HL-60 (cell line): ENCODE results near the gene GCNA.

Experiments used
- GABPA ChIP-seq: IDR thresholded peaks from 2 replicates; pipeline ENCODE4 v1.6.1; 2012; ENCODE audit warnings: low read depth
- POLR2AphosphoS5 ChIP-seq: IDR thresholded peaks from 2 replicates; pipeline ENCODE4 v1.6.1; 2012; ENCODE audit warnings: low read depth
- SPI1 ChIP-seq: IDR thresholded peaks from 2 replicates; pipeline ENCODE4 v1.6.1; 2012; ENCODE audit warnings: low read depth, mild to moderate bottlenecking, borderline replicate concordance
- TF ChIP-seq, protein P1 (sequence below): IDR thresholded peaks from one replicate; pipeline ENCODE4 v1.5.1; 2011; ENCODE audit warnings: low read length, control low read depth, inconsistent platforms; ENCODE audit not compliant: insufficient read depth

DNA sequence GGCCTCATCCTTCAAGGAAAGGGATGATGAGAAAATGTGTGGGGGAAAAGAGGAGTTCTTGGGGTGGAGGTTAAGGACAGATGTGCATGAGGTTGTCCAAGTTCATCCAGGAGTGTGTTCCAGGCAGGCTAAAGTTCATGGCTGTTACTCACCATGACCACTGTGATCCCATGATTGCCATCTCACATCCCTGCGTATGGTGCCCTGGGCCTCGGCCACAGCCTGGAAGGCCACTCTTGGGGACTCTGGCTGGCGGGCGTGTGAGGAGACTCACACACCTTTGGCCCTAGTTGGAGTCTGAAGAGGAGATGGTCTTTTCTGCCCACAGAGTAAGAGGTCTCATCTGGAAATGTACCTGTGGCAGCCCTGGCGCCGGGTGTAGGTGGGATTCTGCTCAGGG lies 81.7 kb downstream of the GCNA start:
- TF ChIP-seq, protein P1, sequence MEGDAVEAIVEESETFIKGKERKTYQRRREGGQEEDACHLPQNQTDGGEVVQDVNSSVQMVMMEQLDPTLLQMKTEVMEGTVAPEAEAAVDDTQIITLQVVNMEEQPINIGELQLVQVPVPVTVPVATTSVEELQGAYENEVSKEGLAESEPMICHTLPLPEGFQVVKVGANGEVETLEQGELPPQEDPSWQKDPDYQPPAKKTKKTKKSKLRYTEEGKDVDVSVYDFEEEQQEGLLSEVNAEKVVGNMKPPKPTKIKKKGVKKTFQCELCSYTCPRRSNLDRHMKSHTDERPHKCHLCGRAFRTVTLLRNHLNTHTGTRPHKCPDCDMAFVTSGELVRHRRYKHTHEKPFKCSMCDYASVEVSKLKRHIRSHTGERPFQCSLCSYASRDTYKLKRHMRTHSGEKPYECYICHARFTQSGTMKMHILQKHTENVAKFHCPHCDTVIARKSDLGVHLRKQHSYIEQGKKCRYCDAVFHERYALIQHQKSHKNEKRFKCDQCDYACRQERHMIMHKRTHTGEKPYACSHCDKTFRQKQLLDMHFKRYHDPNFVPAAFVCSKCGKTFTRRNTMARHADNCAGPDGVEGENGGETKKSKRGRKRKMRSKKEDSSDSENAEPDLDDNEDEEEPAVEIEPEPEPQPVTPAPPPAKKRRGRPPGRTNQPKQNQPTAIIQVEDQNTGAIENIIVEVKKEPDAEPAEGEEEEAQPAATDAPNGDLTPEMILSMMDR: no peak
- TF ChIP-seq SPI1: no peak
- no peak for TF ChIP-seq GABPA
- TF ChIP-seq POLR2AphosphoS5: no peak
